ENCODE results near the gene FAM20C.

FAM20C gene

GRCh38 chr7:251005-251404 is 58.6 kb downstream of the FAM20C start:
- TF ChIP-seq CTCF (IDR thresholded peaks at IDR 0.05; ENCODE audit: control insufficient read depth, insufficient read depth, low read depth, low read length, missing control alignments), result no peak
- no peak overlapping the region for H3K4me3 ChIP-seq (ENCODE audit: control insufficient read depth, low read depth, low read length)
- no peak for DNase-seq (ENCODE audit: low read depth)

- TF ChIP-seq CTCF (IDR thresholded peaks at IDR 0.05; ENCODE audit: control insufficient read depth, insufficient read depth, low read depth, low read length, missing control alignments), result no peak
- DNase-seq (ENCODE audit: low read depth), result no peak
- no peak overlapping the region for H3K4me3 ChIP-seq (ENCODE audit: control insufficient read depth, low read depth, low read length)
Measured at GRCh38 chr7:251446-252175, 59.2 kb downstream of the FAM20C start.

- TF ChIP-seq CTCF (IDR thresholded peaks at IDR 0.05; ENCODE audit: control insufficient read depth, insufficient read depth, low read depth, low read length, missing control alignments), result no peak
- DNase-seq (ENCODE audit: low read depth), result no peak
- no peak overlapping the region for H3K4me3 ChIP-seq (ENCODE audit: control insufficient read depth, low read depth, low read length)
Measured at GRCh38 chr7:252216-252965, 60.0 kb downstream of the FAM20C start.

DNA sequence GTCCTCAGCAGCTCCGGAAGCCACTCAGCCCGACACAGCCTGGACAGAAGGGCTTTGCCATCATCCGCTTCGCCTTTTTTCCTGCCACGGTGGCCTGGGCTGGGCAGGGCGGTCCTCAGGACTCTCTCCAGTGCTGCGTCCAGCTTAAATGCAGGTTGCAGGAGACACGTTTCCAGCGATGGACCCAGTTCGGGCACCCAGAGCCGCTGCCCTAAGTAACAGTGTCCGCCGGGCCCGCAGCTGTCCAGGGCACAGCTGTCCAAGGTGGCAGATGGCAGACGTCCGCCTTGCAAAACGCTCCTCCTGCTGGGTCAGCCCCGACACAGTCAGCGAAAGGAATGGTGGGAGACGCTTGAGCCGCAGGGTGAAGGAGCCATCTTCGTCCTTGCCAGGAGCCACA is 60.6 kb downstream of the FAM20C start:
- no peak for TF ChIP-seq CTCF (IDR thresholded peaks at IDR 0.05; ENCODE audit: control insufficient read depth, insufficient read depth, low read depth, low read length, missing control alignments)
- H3K4me3 ChIP-seq (ENCODE audit: control insufficient read depth, low read depth, low read length), result no peak overlapping the region
- no peak for DNase-seq (ENCODE audit: low read depth)

- no peak for DNase-seq (ENCODE audit: low read depth)
- TF ChIP-seq CTCF (IDR thresholded peaks at IDR 0.05; ENCODE audit: control insufficient read depth, insufficient read depth, low read depth, low read length, missing control alignments), result no peak
- no peak overlapping the region for H3K4me3 ChIP-seq (ENCODE audit: control insufficient read depth, low read depth, low read length)
Measured at GRCh38 chr7:253581-254336, 61.4 kb downstream of the FAM20C start.

DNA sequence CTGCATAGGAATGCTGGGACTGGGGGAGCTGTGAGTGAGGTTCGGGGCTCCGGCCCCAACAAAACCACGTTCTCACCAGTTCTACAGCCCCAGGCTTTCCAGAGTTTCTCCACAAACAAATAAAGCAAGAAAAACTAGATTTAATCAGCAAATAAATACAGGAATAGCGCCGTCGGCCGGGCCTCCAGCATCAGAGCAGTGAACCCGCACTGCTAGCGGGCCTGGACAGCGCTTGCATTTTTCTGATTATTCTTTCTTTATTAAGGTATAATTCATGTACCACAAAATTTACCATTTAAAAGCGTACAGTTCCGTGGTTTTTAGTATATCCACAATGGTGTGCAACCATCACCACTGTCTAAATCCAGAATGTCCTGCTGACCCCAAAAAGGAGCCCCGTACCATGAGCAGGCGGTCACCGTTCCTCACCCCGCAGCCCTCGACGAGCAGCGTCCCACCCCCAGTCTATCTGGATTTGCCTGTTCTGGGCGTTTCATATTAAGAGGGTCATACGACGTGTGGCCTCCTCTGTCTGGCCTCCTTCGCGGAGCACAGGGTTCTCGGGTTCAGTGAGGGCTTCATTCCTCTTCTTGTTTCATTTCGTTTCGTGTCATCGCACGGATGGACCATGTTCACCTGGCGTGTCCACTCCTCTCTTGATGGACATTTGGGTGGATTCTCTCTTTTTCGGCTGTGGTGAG is 62.1 kb downstream of the FAM20C start:
- H3K4me3 ChIP-seq (ENCODE audit: control insufficient read depth, low read depth, low read length), result no peak overlapping the region
- TF ChIP-seq CTCF (IDR thresholded peaks at IDR 0.05; ENCODE audit: control insufficient read depth, insufficient read depth, low read depth, low read length, missing control alignments), result no peak
- DNase-seq (ENCODE audit: low read depth), result no peak

Measured in AG09309 (cell line).